ENCODE results near the gene ESF1. TPM values are rescaled to one million over a fixed set of nuclear protein-coding genes. Genes with fewer than 3 reads are reported as not detected.

ESF1 gene, protein sequence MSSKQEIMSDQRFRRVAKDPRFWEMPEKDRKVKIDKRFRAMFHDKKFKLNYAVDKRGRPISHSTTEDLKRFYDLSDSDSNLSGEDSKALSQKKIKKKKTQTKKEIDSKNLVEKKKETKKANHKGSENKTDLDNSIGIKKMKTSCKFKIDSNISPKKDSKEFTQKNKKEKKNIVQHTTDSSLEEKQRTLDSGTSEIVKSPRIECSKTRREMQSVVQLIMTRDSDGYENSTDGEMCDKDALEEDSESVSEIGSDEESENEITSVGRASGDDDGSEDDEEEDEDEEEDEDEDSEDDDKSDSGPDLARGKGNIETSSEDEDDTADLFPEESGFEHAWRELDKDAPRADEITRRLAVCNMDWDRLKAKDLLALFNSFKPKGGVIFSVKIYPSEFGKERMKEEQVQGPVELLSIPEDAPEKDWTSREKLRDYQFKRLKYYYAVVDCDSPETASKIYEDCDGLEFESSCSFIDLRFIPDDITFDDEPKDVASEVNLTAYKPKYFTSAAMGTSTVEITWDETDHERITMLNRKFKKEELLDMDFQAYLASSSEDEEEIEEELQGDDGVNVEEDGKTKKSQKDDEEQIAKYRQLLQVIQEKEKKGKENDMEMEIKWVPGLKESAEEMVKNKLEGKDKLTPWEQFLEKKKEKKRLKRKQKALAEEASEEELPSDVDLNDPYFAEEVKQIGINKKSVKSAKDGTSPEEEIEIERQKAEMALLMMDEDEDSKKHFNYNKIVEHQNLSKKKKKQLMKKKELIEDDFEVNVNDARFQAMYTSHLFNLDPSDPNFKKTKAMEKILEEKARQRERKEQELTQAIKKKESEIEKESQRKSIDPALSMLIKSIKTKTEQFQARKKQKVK
- 10 to 100 TPM; 13.9 to 29.6 (median 21.8) TPM for total RNA-seq

DNA sequence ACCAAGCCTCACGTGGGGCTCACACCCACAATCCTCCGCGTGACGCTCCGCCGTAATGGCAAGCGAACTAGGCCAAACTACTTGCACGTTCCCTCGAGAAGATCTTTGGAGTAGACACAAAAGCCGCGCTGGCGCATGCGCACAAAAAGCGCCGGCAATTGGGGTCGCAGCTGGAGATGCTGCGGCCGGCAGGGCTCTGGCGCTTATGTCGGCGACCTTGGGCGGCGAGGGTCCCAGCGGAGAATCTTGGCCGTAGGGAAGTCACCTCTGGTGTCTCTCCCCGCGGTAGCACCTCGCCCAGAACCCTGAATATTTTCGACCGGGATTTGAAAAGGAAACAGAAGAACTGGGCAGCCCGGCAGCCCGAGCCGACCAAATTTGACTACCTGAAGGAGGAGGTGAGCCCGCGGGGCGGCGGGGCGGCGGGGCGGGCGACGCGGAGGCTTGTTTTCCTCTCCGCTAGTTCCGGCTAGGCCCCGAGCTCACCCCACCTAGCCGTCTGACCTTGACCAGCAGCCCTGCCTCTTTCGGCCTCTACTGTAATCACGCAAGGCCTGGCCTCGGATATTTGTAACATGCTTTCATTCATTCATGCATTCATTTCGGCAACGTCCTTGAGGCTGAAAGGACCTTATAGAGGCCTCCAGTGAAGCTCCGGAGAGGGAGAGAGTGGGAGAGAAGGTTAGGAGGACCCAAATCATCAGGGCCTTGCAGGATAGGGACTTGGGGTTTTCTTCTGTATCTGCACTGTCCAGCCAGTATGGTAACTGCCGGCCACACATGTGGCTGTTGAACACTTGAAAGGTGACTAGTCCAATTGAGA is at the start of gene ESF1, which contains the start of gene NDUFAF5:
ESF1 (minus strand) TSS at position 27 of the 823 bp plus-strand sequence. CDS start 1,779 bp downstream, outside the sequence.
NDUFAF5 (plus strand) TSS at position 136 of the 823 bp plus-strand sequence; CDS start at position 177, 41 bp downstream.
- Histone ChIP-seq H3K27ac (peak within 1 kb of the TSS; percentile 68 to 74), H3K4me3 (peak within 1 kb of the TSS; percentile 54 to 94 (median 66)), H3K4me1 (replicated peaks in 1 of 2) (peaks cover 13 to 20% of the 10 kb centered on the region in 2 donors)
- in situ Hi-C loops (cut with MboI; ENCODE audit: low pct_unique_long_range_greater_than_20kb in 2 of 9, low sequenced_read_pairs in 9 of 9, unreplicated experiment in 9 of 9): loop anchor here in 2 of 9 experiments (25.0 kb wide), 2 partner anchors 673 to 848 kb away; no protein-coding TSS in a partner anchor
- 0 to 8% (median 0%) methylated on average over 1 to 22 of the region's 54 CpGs; no CpG with 5 or more reads in 2 of the 10 experiments for WGBS, 10 experiments
- ATAC-seq (replicated peaks in 6 of 8): peak; percentile 91 to 99 (median 96)

DNA sequence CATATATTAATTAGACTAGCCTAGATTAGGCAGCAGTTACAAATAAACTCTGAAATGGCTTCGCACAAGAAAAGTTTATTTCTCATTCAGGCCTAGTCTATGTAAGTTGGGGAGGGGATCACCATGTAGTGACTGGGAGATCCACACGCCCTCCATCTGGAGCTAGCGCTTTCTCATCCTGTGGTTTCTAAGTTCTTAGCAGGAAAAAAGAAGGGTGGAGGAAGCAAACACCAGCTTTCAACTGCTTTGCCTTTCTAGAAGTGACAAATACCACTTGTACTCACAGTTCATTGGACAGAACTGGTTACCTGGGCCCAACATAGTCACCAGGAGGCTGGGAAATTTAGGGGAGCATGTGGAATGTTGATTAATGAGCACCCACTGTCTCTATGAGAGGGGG is 46.8 kb upstream of the ESF1 start:
- ATAC-seq (replicated peaks in 6 of 8): peak in 1 of 8 experiments; percentile 95
- in situ Hi-C loops (cut with MboI; ENCODE audit: low pct_unique_long_range_greater_than_20kb in 2 of 9, low sequenced_read_pairs in 9 of 9, unreplicated experiment in 9 of 9): no loop called here
- no peaks in the 10 kb centered on the region for H3K4me1 ChIP-seq (replicated peaks in 1 of 2)

DNA sequence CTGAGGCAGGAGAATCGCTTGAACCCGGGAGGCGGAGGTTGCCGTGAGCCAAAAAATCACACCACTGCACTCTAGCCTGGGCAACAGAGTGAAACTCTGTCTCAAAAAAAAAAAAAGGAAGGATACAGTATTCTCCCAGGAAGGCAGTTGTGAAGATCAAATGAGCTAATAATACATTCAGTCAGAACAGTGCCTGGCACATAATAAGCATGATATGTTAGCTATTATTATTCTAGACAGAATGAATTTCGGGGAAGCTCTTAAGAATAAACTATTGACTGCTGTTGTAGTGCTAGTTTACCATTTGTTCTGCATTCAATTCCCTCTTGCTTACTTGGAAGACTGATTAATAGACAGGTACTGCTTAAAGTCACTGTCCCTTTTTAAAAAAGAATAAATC is 40.7 kb upstream of the ESF1 start:
- no peaks in the 10 kb centered on the region for H3K4me1 ChIP-seq (replicated peaks in 1 of 2)
- 62 to 100% (median 86%) methylated on average over 2 to 5 of the region's 5 CpGs; no CpG with 5 or more reads in 2 of the 10 experiments for WGBS, 10 experiments

More for the DNA sequence above, 46.8 kb upstream of the ESF1 start:
- WGBS, 10 experiments: 45 to 100% (median 84%) methylated on average over 1 to 3 of the region's 3 CpGs; no CpG with 5 or more reads in 1 of the 10 experiments
- Histone ChIP-seq H3K4me3 (no peak overlapping the region), H3K27ac (no peak overlapping the region)

DNA sequence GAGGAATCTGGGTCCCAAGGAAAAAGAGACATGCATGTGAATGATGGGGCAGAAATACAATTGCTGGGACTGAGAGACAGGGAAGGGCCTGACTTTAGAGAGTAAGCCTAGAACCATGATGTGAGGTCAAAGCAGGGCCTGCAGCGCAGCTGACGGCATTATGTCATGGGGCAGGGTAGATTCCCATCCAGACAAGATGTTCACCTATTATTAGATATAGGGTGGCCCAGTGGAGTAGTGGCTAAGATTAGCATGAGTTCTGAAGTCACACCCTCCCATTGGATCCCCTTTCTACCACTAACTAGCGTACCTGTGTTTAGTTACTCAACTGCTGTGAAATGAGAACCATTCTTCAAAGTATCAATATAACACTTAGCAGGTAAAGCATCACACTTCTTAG is 39.7 kb upstream of the ESF1 start:
- H3K4me3 ChIP-seq: no peak overlapping the region
- no peaks in the 10 kb centered on the region for H3K4me1 ChIP-seq (replicated peaks in 1 of 2)
- in situ Hi-C loops (cut with MboI; ENCODE audit: low pct_unique_long_range_greater_than_20kb in 2 of 9, low sequenced_read_pairs in 9 of 9, unreplicated experiment in 9 of 9): loop anchor here in 7 of 9 experiments (10.0 to 25.0 kb wide), 3 partner anchors 213 to 238 kb away; no protein-coding TSS in a partner anchor
- 93 to 100% (median 100%) methylated on average over 1 to 3 of the region's 3 CpGs; no CpG with 5 or more reads in 4 of the 10 experiments for WGBS, 10 experiments
- ATAC-seq (replicated peaks in 6 of 8): no peak
- no peak overlapping the region for H3K27ac ChIP-seq

More for the DNA sequence above, 40.7 kb upstream of the ESF1 start:
- in situ Hi-C loops (cut with MboI; ENCODE audit: low pct_unique_long_range_greater_than_20kb in 2 of 9, low sequenced_read_pairs in 9 of 9, unreplicated experiment in 9 of 9): loop anchor here in 2 of 9 experiments (10.0 kb wide), 1 partner anchor 229 kb away; no protein-coding TSS in a partner anchor
- Histone ChIP-seq H3K27ac (no peak overlapping the region), H3K4me3 (no peak overlapping the region)
- ATAC-seq (replicated peaks in 6 of 8): no peak

DNA sequence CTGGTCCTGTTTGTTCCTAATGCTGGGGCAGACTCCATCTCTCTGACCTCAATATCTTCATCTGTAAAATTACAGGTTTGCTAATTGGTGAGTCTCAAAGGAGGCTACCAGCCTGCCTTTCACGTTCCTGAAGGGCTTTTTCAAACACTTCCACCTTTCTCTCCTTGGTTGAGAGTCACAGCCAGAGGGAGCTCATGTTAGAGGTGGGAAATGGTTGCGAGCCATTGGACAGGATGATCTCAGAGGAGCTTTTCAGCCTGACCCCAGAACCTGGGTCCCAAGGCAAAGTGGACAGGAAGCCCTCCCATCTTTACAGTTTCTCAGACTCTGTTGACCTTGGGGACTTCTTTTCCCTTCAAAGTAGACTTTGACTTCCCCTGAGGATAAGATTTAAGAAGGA is 37.7 kb upstream of the ESF1 start:
- in situ Hi-C loops (cut with MboI; ENCODE audit: low pct_unique_long_range_greater_than_20kb in 2 of 9, low sequenced_read_pairs in 9 of 9, unreplicated experiment in 9 of 9): loop anchor here in 7 of 9 experiments (10.0 to 25.0 kb wide), 3 partner anchors 215 to 240 kb away; no protein-coding TSS in a partner anchor
- no peak overlapping the region for H3K4me3 ChIP-seq
- H3K27ac ChIP-seq: no peak overlapping the region
- 71 to 91% (median 80%) methylated on average over 1 to 2 of the region's 2 CpGs; no CpG with 5 or more reads in 5 of the 10 experiments for WGBS, 10 experiments
- no peak for ATAC-seq (replicated peaks in 6 of 8)
- H3K4me1 ChIP-seq (replicated peaks in 1 of 2): no peaks in the 10 kb centered on the region

DNA sequence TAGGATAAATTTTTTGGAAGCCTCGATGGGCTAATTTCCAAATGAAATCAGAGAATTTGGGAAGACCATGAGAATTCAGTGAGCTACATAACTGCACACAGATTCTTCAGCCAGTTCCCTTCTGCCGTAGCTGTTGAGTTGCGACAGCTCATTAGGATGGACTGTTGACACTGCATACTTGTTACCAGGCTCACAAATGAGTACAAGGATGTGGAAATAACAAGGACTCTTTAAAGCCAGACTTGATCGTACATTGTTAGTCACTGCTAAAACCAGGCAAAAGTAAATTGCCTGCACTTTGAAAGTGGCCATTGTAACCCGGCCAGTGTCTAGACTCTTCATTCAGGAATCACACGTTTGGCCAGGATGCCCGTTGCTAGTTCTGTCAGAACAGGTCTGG is 37.2 kb upstream of the ESF1 start:
- Histone ChIP-seq H3K27ac (no peak overlapping the region), H3K4me1 (replicated peaks in 1 of 2) (no peaks in the 10 kb centered on the region), H3K4me3 (no peak overlapping the region)
- in situ Hi-C loops (cut with MboI; ENCODE audit: low pct_unique_long_range_greater_than_20kb in 2 of 9, low sequenced_read_pairs in 9 of 9, unreplicated experiment in 9 of 9): loop anchor here in 7 of 9 experiments (10.0 to 25.0 kb wide), 3 partner anchors 215 to 240 kb away; no protein-coding TSS in a partner anchor
- ATAC-seq (replicated peaks in 6 of 8): peak in 2 of 8 experiments; percentile 53 to 82
- 20 to 100% (median 88%) methylated on average over 2 to 6 of the region's 7 CpGs; no CpG with 5 or more reads in 2 of the 10 experiments for WGBS, 10 experiments

DNA sequence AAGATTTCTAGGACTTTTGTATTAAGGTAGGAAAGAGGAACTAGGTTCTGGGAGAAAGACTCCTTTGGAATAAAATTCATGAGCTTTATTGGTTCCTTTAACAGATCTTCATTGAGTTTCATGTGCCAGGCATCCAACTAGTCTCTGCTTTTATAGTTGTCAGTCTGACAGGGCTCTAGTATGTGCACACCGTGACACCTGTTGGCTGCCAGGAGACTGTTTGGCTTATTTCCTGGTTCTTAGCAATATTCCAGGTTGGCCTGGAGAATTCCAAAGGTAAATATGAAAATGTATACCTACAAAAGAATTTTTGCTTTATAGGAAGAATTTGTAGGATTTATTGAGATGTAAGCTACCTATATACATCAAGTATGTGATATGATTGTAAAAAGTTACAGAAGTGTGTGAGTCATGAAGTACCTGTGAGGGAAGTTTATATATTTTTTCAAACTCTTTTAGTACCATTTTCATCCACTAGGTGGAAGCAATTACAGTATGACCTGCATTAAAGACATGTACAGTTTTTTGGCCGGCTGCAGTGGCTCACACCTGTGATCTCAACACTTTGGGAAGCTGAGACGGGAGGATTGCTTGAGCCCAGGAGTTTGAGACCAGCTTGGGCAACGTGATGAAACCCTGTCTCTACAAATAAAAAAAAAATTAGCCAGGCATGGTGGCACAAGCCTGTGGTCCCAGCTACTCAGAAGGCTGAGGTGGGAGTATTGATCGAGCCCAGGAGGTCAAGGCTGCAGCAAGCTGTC is 35.3 kb upstream of the ESF1 start:
- WGBS, 10 experiments: 0 to 100% (median 46%) methylated on average over 1 to 4 of the region's 5 CpGs; no CpG with 5 or more reads in 1 of the 10 experiments
- no peak overlapping the region for H3K4me3 ChIP-seq
- no peaks in the 10 kb centered on the region for H3K4me1 ChIP-seq (replicated peaks in 1 of 2)
- in situ Hi-C loops (cut with MboI; ENCODE audit: low pct_unique_long_range_greater_than_20kb in 2 of 9, low sequenced_read_pairs in 9 of 9, unreplicated experiment in 9 of 9): loop anchor here in 7 of 9 experiments (10.0 to 25.0 kb wide), 3 partner anchors 217 to 242 kb away; no protein-coding TSS in a partner anchor
- peak in 6 of 8 experiments; percentile 10 to 53 (median 38) for ATAC-seq (replicated peaks in 6 of 8)
- H3K27ac ChIP-seq: no peak overlapping the region

DNA sequence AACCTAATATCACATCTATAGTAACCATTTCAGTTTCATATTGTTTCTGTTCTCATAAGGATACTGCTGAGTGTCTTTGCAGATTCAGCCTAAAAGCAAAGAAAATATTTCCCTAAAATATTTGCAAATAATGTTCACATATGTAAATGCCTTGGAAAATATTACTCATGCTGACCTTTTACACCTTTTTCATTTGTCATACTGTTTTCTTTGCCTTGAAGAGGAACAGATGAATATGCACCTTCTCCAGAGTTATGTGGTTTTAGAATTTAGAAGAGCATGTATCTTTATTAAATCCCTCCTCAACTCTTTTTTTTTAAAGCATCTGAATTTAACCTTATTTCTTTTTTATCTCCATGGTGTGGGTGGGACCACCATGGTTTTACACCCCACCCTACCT is 32.6 kb upstream of the ESF1 start:
- H3K27ac ChIP-seq: no peak overlapping the region
- peak in 3 of 8 experiments; percentile 40 to 80 (median 66) for ATAC-seq (replicated peaks in 6 of 8)
- no peak overlapping the region for H3K4me3 ChIP-seq
- H3K4me1 ChIP-seq (replicated peaks in 1 of 2): no peaks in the 10 kb centered on the region
- in situ Hi-C loops (cut with MboI; ENCODE audit: low pct_unique_long_range_greater_than_20kb in 2 of 9, low sequenced_read_pairs in 9 of 9, unreplicated experiment in 9 of 9): loop anchor here in 5 of 9 experiments (25.0 kb wide), 2 partner anchors 220 to 245 kb away; no protein-coding TSS in a partner anchor

DNA sequence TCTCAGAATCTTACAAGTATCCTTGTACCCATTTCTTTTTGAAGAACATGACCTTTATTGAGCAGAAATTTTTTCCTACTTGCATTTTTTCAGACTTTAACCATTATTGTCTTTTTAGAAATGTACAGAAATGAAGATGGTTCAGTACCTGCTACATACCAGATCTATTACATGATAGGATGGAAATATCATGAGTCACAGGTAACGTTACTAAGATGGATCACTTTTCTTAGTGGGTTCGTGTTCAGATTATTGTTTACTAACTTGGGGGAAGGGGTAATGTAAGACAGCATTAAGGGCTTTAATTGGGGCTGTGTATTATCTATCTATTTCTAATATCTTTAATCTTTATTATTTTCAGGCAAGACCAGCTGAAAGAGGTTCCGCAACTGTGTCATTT is 32.0 kb upstream of the ESF1 start:
- in situ Hi-C loops (cut with MboI; ENCODE audit: low pct_unique_long_range_greater_than_20kb in 2 of 9, low sequenced_read_pairs in 9 of 9, unreplicated experiment in 9 of 9): loop anchor here in 5 of 9 experiments (25.0 kb wide), 2 partner anchors 221 to 246 kb away; no protein-coding TSS in a partner anchor
- no peak overlapping the region for H3K4me3 ChIP-seq
- 52 to 100% (median 65%) methylated on average over 1 to 3 of the region's 3 CpGs; no CpG with 5 or more reads in 1 of the 10 experiments for WGBS, 10 experiments
- no peak for ATAC-seq (replicated peaks in 6 of 8)
- H3K27ac ChIP-seq: no peak overlapping the region
- H3K4me1 ChIP-seq (replicated peaks in 1 of 2): no peaks in the 10 kb centered on the region

DNA sequence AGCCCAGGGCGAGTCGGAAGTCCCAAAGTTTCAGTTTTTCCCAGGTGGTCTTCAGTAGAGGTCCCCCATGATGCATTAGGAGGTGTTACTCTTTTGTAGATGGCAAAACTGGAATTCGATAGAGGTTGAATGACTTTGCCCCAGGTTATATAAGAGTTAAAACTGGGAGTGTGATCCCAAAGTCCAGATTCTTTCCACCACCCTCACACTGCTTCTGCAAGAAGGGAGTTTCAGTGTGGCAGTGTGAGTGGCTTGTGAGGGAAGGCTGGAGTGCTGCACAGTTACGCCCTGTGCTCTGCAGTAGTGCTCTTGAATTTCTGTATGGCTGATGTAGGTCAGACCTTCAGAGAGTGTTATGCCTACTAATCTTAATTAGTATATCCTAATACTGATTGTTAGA is 30.0 kb upstream of the ESF1 start:
- H3K4me1 ChIP-seq (replicated peaks in 1 of 2): no peaks in the 10 kb centered on the region
- WGBS, 10 experiments: 82 to 100% (median 93%) methylated on average over 1 to 4 of the region's 4 CpGs; no CpG with 5 or more reads in 3 of the 10 experiments
- in situ Hi-C loops (cut with MboI; ENCODE audit: low pct_unique_long_range_greater_than_20kb in 2 of 9, low sequenced_read_pairs in 9 of 9, unreplicated experiment in 9 of 9): loop anchor here in 5 of 9 experiments (25.0 kb wide), 2 partner anchors 223 to 248 kb away; no protein-coding TSS in a partner anchor
- H3K4me3 ChIP-seq: no peak overlapping the region
- ATAC-seq (replicated peaks in 6 of 8): no peak
- H3K27ac ChIP-seq: no peak overlapping the region

DNA sequence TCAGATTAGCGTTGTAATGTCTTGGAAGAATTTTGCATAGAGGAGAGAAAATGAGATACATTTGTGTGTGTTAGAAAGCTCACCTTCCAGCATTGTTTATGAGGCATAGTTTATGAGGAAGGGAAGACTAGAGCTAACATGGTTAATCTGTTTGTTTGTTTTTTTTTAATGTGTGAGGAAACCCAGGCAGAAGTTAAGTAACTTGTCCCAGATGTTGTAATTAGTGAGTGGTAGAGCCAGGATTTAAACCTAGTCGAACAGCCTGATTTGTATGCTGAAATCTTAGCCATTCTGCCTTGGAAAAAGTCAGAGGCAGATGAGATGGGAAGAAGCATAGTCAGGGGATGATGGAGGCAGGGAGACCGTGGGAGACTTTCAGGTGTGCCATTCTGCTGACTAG is 29.2 kb upstream of the ESF1 start:
- no peaks in the 10 kb centered on the region for H3K4me1 ChIP-seq (replicated peaks in 1 of 2)
- no peak overlapping the region for H3K4me3 ChIP-seq
- no peak for ATAC-seq (replicated peaks in 6 of 8)
- 26 to 100% (median 83%) methylated on average over 1 to 3 of the region's 3 CpGs; no CpG with 5 or more reads in 1 of the 10 experiments for WGBS, 10 experiments
- in situ Hi-C loops (cut with MboI; ENCODE audit: low pct_unique_long_range_greater_than_20kb in 2 of 9, low sequenced_read_pairs in 9 of 9, unreplicated experiment in 9 of 9): loop anchor here in 5 of 9 experiments (25.0 kb wide), 2 partner anchors 223 to 248 kb away; no protein-coding TSS in a partner anchor
- no peak overlapping the region for H3K27ac ChIP-seq

Measured in motor neuron (in vitro differentiated cells).